Lower leg skin (tissue), 3 donors: ENCODE measurements around the gene ZNF595.
"Not testable (repeated sequence)": the region's sequence is repeated elsewhere in the genome, so short reads cannot be mapped to it uniquely, and the experiment has no call there.

ENCODE experiments used
- POLR2A ChIP-seq, 2 donors: fragments of 450-650 bp; IDR thresholded peaks; one replicate each; pipeline ENCODE4 v1.6.1; 2016 to 2017; ENCODE audit warnings: antibody characterized with exemption in 2 of 2, mild to moderate bottlenecking in 1 of 2, moderate library complexity in 1 of 2
- TF ChIP-seq, protein P1 (sequence below), 3 donors: fragments of 450-650 bp; IDR thresholded peaks; one replicate each; pipeline ENCODE4 v1.5.1; 2016; ENCODE audit warnings: antibody characterized with exemption in 3 of 3, mild to moderate bottlenecking in 3 of 3, moderate library complexity in 2 of 3

DNA sequence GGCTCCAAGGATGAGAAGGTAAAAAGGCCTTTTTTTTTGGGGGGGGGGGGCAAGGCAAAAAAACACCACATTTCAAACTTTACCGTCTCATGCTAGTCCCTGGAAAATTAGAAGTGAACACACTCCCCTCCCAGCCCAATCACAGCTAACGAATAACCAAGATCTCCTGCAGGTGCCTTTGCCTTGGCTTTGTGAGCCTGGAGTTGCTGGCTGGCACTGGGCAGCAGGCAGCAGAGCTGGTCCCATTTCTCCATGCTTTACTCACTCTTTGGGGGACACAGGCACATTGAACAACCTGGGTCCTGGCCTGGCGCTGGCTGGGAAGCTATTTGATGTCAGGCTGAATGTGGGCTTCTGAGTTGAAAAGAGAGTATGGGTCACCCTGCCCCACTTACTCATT, 25.6 kb upstream of the ZNF595 start:
- TF ChIP-seq, protein P1, sequence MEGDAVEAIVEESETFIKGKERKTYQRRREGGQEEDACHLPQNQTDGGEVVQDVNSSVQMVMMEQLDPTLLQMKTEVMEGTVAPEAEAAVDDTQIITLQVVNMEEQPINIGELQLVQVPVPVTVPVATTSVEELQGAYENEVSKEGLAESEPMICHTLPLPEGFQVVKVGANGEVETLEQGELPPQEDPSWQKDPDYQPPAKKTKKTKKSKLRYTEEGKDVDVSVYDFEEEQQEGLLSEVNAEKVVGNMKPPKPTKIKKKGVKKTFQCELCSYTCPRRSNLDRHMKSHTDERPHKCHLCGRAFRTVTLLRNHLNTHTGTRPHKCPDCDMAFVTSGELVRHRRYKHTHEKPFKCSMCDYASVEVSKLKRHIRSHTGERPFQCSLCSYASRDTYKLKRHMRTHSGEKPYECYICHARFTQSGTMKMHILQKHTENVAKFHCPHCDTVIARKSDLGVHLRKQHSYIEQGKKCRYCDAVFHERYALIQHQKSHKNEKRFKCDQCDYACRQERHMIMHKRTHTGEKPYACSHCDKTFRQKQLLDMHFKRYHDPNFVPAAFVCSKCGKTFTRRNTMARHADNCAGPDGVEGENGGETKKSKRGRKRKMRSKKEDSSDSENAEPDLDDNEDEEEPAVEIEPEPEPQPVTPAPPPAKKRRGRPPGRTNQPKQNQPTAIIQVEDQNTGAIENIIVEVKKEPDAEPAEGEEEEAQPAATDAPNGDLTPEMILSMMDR (IDR thresholded peaks at IDR 0.05) = not testable (repeated sequence)
- TF ChIP-seq POLR2A (IDR thresholded peaks at IDR 0.05) = not testable (repeated sequence)
